B cell (primary cell): ENCODE data around the gene ZDHHC7. TPM values are rescaled to one million over a fixed set of nuclear protein-coding genes. Genes with fewer than 3 reads are reported as not detected.

Experiments
- ATAC-seq: fragments of 200-7000 bp; cut with Tn5 transposase; one replicate; pipeline ENCODE4 v1.10.0; 2021; ENCODE audit warnings: low read depth, mild to moderate bottlenecking, moderate number of reproducible peaks, moderate library complexity
- CTCF ChIA-PET: fragments of 350-600 bp; sonication (Branson Sonifier 250); formaldehyde crosslinking; loops from one replicate; lab custom pipeline; 2021; ENCODE audit warnings: antibody characterized with exemption, inconsistent platforms; lab: Charles Lee
- POLR2A ChIA-PET: fragments of 350-600 bp; sonication (Branson Sonifier 250); formaldehyde crosslinking; loops from one replicate; lab custom pipeline; 2021; ENCODE audit warnings: antibody characterized with exemption; lab: Charles Lee
- DNase-seq: peaks from one replicate; pipeline ENCODE4 v3.0.0; 2013
- H2AFZ ChIP-seq: 2 replicates; pipeline ENCODE4 v1.6.1; 2012; ENCODE audit warnings: mild to moderate bottlenecking, low read depth, low read length; ENCODE audit not compliant: insufficient read depth, poor library complexity, severe bottlenecking
- H3K27ac ChIP-seq, 2 donors: 1 replicate in 1 of 2; 2 replicates in 1 of 2; pipeline ENCODE4 v1.5.1; 2012 to 2013; ENCODE audit warnings: low read length in 2 of 2, mild to moderate bottlenecking in 2 of 2, moderate library complexity in 1 of 2
- H3K27me3 ChIP-seq, 4 experiments: fragments of 200-600 bp in 1 of 4; sonication (generic) in 1 of 4; replicated peaks in 1 of 4; 1 replicate in 2 of 4; 2 replicates in 2 of 4; pipeline versions ENCODE4 v1.6.1 to v1.7.0; 2013 to 2016; ENCODE audit warnings: low read length in 3 of 4, mild to moderate bottlenecking in 2 of 4, mixed read lengths in 1 of 4, moderate library complexity in 1 of 4; ENCODE audit not compliant: insufficient read depth in 4 of 4, control insufficient read depth in 3 of 4; ENCODE audit errors: control extremely low read depth in 1 of 4
- H3K36me3 ChIP-seq, 2 experiments: replicated peaks in 1 of 2; 1 replicate in 1 of 2; 2 replicates in 1 of 2; pipeline versions ENCODE4 v1.6.1 to v1.7.1; 2013; ENCODE audit warnings: low read length in 1 of 2; ENCODE audit not compliant: insufficient read depth in 2 of 2, control insufficient read depth in 1 of 2; ENCODE audit errors: control extremely low read depth in 1 of 2, extremely low read depth in 1 of 2
- H3K4me1 ChIP-seq, 2 donors: fragments of 200-600 bp in 1 of 2; sonication (generic) in 1 of 2; 1 replicate in 1 of 2; 2 replicates in 1 of 2; pipeline versions ENCODE4 v1.5.1 to v1.6.1; 2013 to 2017; ENCODE audit warnings: low read length in 2 of 2; ENCODE audit not compliant: control insufficient read depth in 2 of 2, insufficient read depth in 2 of 2
- H3K4me2 ChIP-seq: replicated peaks from 2 replicates; pipeline ENCODE3; 2012; ENCODE audit warnings: mild to moderate bottlenecking, low read depth, low read length; ENCODE audit not compliant: poor library complexity, severe bottlenecking
- H3K4me3 ChIP-seq, 5 experiments: fragments of 200-600 bp in 1 of 5; sonication (generic) in 1 of 5; 1 replicate in 3 of 5; 2 replicates in 2 of 5; pipeline versions ENCODE4 v1.5.1 to v1.7.0; 2011 to 2016; ENCODE audit warnings: low read length in 4 of 5, mild to moderate bottlenecking in 4 of 5, low read depth in 2 of 5, control low read depth in 1 of 5, moderate library complexity in 1 of 5; ENCODE audit not compliant: insufficient read depth in 1 of 5; ENCODE audit errors: control extremely low read depth in 1 of 5, extremely low read depth in 1 of 5
- H3K79me2 ChIP-seq: fragments of 200-600 bp; sonication (generic); one replicate; pipeline ENCODE4 v1.6.0; 2016; ENCODE audit warnings: low read length; ENCODE audit not compliant: control insufficient read depth, insufficient read depth
- H3K9ac ChIP-seq: fragments of 200-600 bp; sonication (generic); 2 replicates; pipeline ENCODE4 v1.6.1; 2017; ENCODE audit warnings: mild to moderate bottlenecking, low read length, moderate library complexity
- H3K9me3 ChIP-seq, 3 donors: one replicate each; pipeline versions ENCODE4 v1.6.1 to v1.7.1; 2013; ENCODE audit warnings: low read length in 2 of 3; ENCODE audit not compliant: control insufficient read depth in 2 of 3, insufficient read depth in 1 of 3; ENCODE audit errors: control extremely low read depth in 1 of 3
- H4K20me1 ChIP-seq: 2 replicates; pipeline ENCODE4 v1.6.0; 2012; ENCODE audit warnings: mild to moderate bottlenecking, low read length; ENCODE audit not compliant: insufficient read depth, control insufficient read depth, poor library complexity, severe bottlenecking
- H3K27ac Mint-ChIP-seq: one replicate; pipeline ENCODE4 v1.8.0; 2021; ENCODE audit warnings: mixed read lengths
- H3K27me3 Mint-ChIP-seq: one replicate; pipeline ENCODE4 v1.8.0; 2021; ENCODE audit warnings: mixed read lengths
- H3K4me1 Mint-ChIP-seq: one replicate; pipeline ENCODE4 v1.8.0; 2021; ENCODE audit warnings: mixed read lengths
- H3K4me3 Mint-ChIP-seq: one replicate; pipeline ENCODE4 v1.8.0; 2021; ENCODE audit warnings: mixed read lengths
- H3K9me3 Mint-ChIP-seq: one replicate; pipeline ENCODE4 v1.8.0; 2022; ENCODE audit warnings: mixed read lengths; ENCODE audit not compliant: insufficient read depth
- CTCF ChIP-seq: fragments of 200-600 bp; IDR thresholded peaks from one replicate; pipeline ENCODE4 v1.8.0; 2022; ENCODE audit warnings: antibody characterized with exemption, mild to moderate bottlenecking
- EZH2 ChIP-seq: IDR thresholded peaks from 2 replicates; pipeline ENCODE4 v1.6.1; 2012; ENCODE audit warnings: borderline replicate concordance, low read depth, mild to moderate bottlenecking, moderate library complexity, low read length; ENCODE audit not compliant: insufficient read depth, poor library complexity, severe bottlenecking
- WGBS: methylation state at CpG from one replicate; pipeline ENCODE4 v1.1.5; 2013; ENCODE audit warnings: missing lambda C conversion rate; ENCODE audit not compliant: insufficient coverage; 5-methylcytosine and 5-hydroxymethylcytosine counted together
- intact Hi-C: fragments of 100-400 bp; cut with micrococcal nuclease; formaldehyde crosslinking; loops from one replicate; pipeline ENCODE4 v1.10.0; 2022
- polyA plus RNA-seq: library from polyadenylated mRNA; depleted of rRNA; stranded (reverse); fragments of >200 nt; gene quantifications from 2 replicates; pipeline ENCODE4 v1.2.3, GENCODE V29; 2012
- total RNA-seq, 2 donors: library from RNA; stranded (reverse); fragments of 120-200 nt in 1 of 2; gene quantifications; 1 replicate in 1 of 2; 2 replicates in 1 of 2; pipeline versions ENCODE4 v1.2.3 to v1.2.4, GENCODE V29; 2013 to 2022

Gene ZDHHC7
- total and polyA plus RNA-seq, 2 donors (not counting 1 experiment from before 2014, with no cell fraction given): 25.2 to 36.1 TPM

- Histone ChIP-seq H3K27me3 (no peaks in the 10 kb centered on the region), H3K9me3 (peaks cover 0 to 20% (median 0%) of the 10 kb centered on the region in 3 donors), H3K4me1 (no peaks in the 10 kb centered on the region), H3K9ac (no peak overlapping the region), H3K27ac (no peak overlapping the region), H3K79me2 (no peaks in the 10 kb centered on the region), H3K4me2 (no peak overlapping the region), H3K4me3 (no peak overlapping the region), H3K36me3 (no peaks in the 10 kb centered on the region), H4K20me1 (no peaks in the 10 kb centered on the region), H2AFZ (no peak overlapping the region)
- ChIA-PET POLR2A (no interaction called here), CTCF (interaction anchor here (2.4 kb wide), 1 partner anchor 174 kb away, joined by 7 read pairs; no protein-coding TSS in a partner anchor)
- no peak for TF ChIP-seq CTCF
- no peak for TF ChIP-seq EZH2
- Mint-ChIP-seq H3K4me3 (no peak overlapping the region), H3K4me1 (peaks cover 1% of the 10 kb centered on the region), H3K9me3 (no peaks in the 10 kb centered on the region), H3K27me3 (peaks cover 3% of the 10 kb centered on the region), H3K27ac (no peak overlapping the region)
- no peak for DNase-seq
- WGBS: 89% methylated on average over 11 of the region's 16 CpGs
- no peak for ATAC-seq
- intact Hi-C loops: no loop called here
Observed at GRCh38 chr16:84928679-84929420, 82.5 kb downstream of the ZDHHC7 start.
